Measurements from ENCODE around the gene TRIP12.

- TF ChIP-seq POLR2AphosphoS5 (IDR thresholded peaks at IDR 0.05; ENCODE audit: low read depth, low read length), result no peak
- no peak for TF ChIP-seq SIN3A (IDR thresholded peaks at IDR 0.05; ENCODE audit: borderline replicate concordance, insufficient read depth, low read length)
- TF ChIP-seq REST (IDR thresholded peaks at IDR 0.05; ENCODE audit: insufficient read depth in 1 of 2, low read depth in 2 of 2, low read length in 2 of 2), result no peak
- no peak for TF ChIP-seq TAF1 (IDR thresholded peaks at IDR 0.05; ENCODE audit: borderline replicate concordance, insufficient read depth, low read length)
Observed at GRCh38 chr2:229715895-229716507, 205.8 kb downstream of the TRIP12 start.

Measured in PFSK-1 (cell line).